ENCODE measurements around the gene COMT. TPM values are rescaled to one million over a fixed set of nuclear protein-coding genes. Genes with fewer than 3 reads are reported as not detected.

Gene COMT
- total and polyA plus RNA-seq, 11 donors: 69.7 to 249 (median 119) TPM

DNA sequence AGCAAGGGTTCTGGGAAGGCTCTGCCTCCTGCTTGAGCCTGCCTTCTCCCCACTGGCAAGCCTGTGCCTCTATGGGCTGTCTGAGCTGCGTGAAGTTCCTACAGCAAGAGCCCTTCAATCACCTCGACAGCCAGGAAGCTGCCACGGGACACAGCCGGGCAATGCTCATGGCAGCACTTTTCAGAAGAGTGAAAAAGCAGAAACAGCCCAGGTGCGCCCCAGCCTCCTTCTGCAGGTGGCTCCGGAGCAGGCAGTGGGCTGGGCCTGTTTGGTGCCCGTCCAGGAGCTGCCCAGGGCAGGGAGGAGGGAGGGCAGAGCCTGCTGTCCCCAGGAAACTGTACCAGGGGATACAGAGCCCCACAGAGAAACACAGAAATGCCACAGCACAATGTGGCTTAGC lies 24.6 kb upstream of the COMT start:
- intact Hi-C loops (cut with DNase I): loop anchor here in 1 of 10 donors (10.0 kb wide), 1 partner anchor 62 kb away; the partner anchor contains the start of genes GNB1L and RTL10
- peaks cover 0 to 68% (median 65%) of the 10 kb centered on the region in 9 donors for H3K36me3 ChIP-seq
- 81 to 89% (median 84%) methylated on average over 5 to 7 of the region's 7 CpGs for WGBS, 4 donors
- ATAC-seq (no peak), DNase-seq (no peak)
- H3K9me3 ChIP-seq: peaks cover 0 to 6% (median 0%) of the 10 kb centered on the region in 12 donors
- H3K4me1 ChIP-seq: no peaks in the 10 kb centered on the region
- TF ChIP-seq POLR2A (IDR thresholded peaks at IDR 0.05): no peak
- TF ChIP-seq, protein P1, sequence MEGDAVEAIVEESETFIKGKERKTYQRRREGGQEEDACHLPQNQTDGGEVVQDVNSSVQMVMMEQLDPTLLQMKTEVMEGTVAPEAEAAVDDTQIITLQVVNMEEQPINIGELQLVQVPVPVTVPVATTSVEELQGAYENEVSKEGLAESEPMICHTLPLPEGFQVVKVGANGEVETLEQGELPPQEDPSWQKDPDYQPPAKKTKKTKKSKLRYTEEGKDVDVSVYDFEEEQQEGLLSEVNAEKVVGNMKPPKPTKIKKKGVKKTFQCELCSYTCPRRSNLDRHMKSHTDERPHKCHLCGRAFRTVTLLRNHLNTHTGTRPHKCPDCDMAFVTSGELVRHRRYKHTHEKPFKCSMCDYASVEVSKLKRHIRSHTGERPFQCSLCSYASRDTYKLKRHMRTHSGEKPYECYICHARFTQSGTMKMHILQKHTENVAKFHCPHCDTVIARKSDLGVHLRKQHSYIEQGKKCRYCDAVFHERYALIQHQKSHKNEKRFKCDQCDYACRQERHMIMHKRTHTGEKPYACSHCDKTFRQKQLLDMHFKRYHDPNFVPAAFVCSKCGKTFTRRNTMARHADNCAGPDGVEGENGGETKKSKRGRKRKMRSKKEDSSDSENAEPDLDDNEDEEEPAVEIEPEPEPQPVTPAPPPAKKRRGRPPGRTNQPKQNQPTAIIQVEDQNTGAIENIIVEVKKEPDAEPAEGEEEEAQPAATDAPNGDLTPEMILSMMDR (IDR thresholded peaks at IDR 0.05): no peak
- H3K27ac ChIP-seq: no peak overlapping the region
- H3K4me3 ChIP-seq: no peak overlapping the region
- no peaks in the 10 kb centered on the region for H3K27me3 ChIP-seq

GRCh38 chr22:19917389-19918138 lies 24.0 kb upstream of the COMT start:
- intact Hi-C loops (cut with DNase I): loop anchor here in 1 of 10 donors (10.0 kb wide), 1 partner anchor 63 kb away; the partner anchor contains the start of genes GNB1L and RTL10
- Histone ChIP-seq H3K27me3 (no peaks in the 10 kb centered on the region), H3K27ac (no peak overlapping the region), H3K9me3 (peaks cover 0 to 6% (median 0%) of the 10 kb centered on the region in 12 donors), H3K4me1 (no peaks in the 10 kb centered on the region), H3K36me3 (peaks cover 0 to 64% (median 58%) of the 10 kb centered on the region in 9 donors), H3K4me3 (no peak overlapping the region)
- 94 to 99% (median 95%) methylated on average over 9 to 12 of the region's 12 CpGs for WGBS, 4 donors
- no peak for DNase-seq
- TF ChIP-seq, protein P1 (IDR thresholded peaks at IDR 0.05): no peak
- no peak for TF ChIP-seq POLR2A (IDR thresholded peaks at IDR 0.05)
- ATAC-seq: no peak

DNA sequence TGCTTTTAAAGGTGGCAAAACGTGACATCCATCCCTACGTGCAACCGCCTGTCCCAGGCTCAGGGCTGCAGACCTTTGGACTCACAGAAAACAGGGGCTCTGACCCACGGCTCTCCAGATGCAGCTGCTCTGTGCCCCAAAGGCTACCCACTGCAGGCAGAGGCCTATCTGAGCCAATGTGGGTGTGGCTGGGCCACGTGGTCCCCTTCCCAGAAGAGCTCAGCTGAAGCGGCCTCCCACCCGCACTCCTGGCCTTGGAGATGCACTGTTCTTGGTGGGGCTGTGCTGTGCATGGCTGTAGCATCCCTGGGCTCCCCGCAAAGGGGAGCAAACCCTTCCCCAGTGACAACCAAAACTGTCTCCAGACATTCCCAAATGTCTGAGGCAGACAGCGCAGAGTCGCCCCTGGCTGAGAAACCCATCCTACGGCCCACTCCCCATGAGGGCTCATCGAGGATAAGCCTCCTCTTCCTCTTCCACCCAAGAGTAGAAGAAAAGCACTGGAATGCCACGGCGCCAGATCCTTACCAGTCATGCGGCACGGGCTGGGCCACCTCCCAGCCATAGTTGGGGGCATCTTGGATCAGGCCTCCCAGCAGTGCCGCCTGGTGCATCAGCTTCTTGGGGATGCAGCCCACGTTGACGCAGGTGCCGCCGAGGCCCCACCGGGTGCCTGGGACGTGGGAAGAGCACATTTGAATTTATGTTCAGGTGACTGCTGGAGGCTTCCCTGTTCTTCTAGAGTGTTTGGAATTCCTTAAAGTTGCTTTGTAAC lies 23.1 kb upstream of the COMT start:
- Histone ChIP-seq H3K4me3 (no peak overlapping the region), H3K9me3 (peaks cover 0 to 3% (median 0%) of the 10 kb centered on the region in 12 donors), H3K4me1 (no peaks in the 10 kb centered on the region), H3K27me3 (no peaks in the 10 kb centered on the region), H3K27ac (no peak overlapping the region), H3K36me3 (peaks cover 0 to 58% (median 51%) of the 10 kb centered on the region in 9 donors)
- intact Hi-C loops (cut with DNase I): loop anchor here in 1 of 10 donors (10.0 kb wide), 1 partner anchor 64 kb away; the partner anchor contains the start of genes GNB1L and RTL10
- DNase-seq (no peak), ATAC-seq (no peak)
- TF ChIP-seq, protein P1 (IDR thresholded peaks at IDR 0.05): no peak
- TF ChIP-seq POLR2A (IDR thresholded peaks at IDR 0.05): no peak
- 78 to 87% (median 86%) methylated on average over 20 to 23 of the region's 23 CpGs for WGBS, 4 donors
